Spleen (tissue), 11 donors: Measurements from ENCODE around the gene JAZF1. TPM values are rescaled to one million over a fixed set of nuclear protein-coding genes. Genes with fewer than 3 reads are reported as not detected.

Experiments
- DNase-seq: peaks from one replicate; pipeline ENCODE4 v3.0.0-alpha.2; 2020
- H3K27ac ChIP-seq, 8 donors: fragments of 200-600 bp; sonication (generic) in 7 of 8; 1 replicate in 4 of 8; 2 replicates in 4 of 8; pipeline versions ENCODE4 v1.5.0 to v1.8.0; 2016 to 2021; ENCODE audit warnings: inconsistent platforms in 4 of 8, mild to moderate bottlenecking in 4 of 8, moderate library complexity in 1 of 8
- H3K27me3 ChIP-seq, 7 donors: fragments of 200-600 bp; sonication (generic) in 6 of 7; replicated peaks in 1 of 7; 1 replicate in 4 of 7; 2 replicates in 3 of 7; pipeline versions ENCODE4 v1.5.0 to v1.8.0; 2016 to 2021; ENCODE audit warnings: inconsistent platforms in 3 of 7, mild to moderate bottlenecking in 1 of 7
- H3K36me3 ChIP-seq, 6 donors: fragments of 200-600 bp; sonication (generic) in 5 of 6; 1 replicate in 4 of 6; 2 replicates in 2 of 6; pipeline versions ENCODE4 v1.5.0 to v1.8.0; 2016 to 2021; ENCODE audit warnings: inconsistent platforms in 2 of 6
- H3K4me1 ChIP-seq, 6 donors: fragments of 200-600 bp; sonication (generic) in 5 of 6; 1 replicate in 3 of 6; 2 replicates in 3 of 6; pipeline versions ENCODE4 v1.5.0 to v1.8.0; 2016 to 2021; ENCODE audit warnings: inconsistent platforms in 3 of 6
- H3K4me3 ChIP-seq, 8 donors: fragments of 200-600 bp; sonication (generic) in 7 of 8; 1 replicate in 4 of 8; 2 replicates in 4 of 8; pipeline versions ENCODE4 v1.5.0 to v1.8.0; 2016 to 2021; ENCODE audit warnings: inconsistent platforms in 4 of 8, mild to moderate bottlenecking in 4 of 8, moderate library complexity in 2 of 8
- H3K9me3 ChIP-seq, 8 donors: fragments of 200-600 bp; sonication (generic) in 7 of 8; 1 replicate in 4 of 8; 2 replicates in 4 of 8; pipeline versions ENCODE4 v1.5.0 to v1.8.0; 2016 to 2021; ENCODE audit warnings: inconsistent platforms in 4 of 8
- CTCF ChIP-seq, 11 experiments: fragments of 200-600 bp in 7 of 11; fragments of 450-650 bp in 4 of 11; sonication (generic) in 4 of 11; IDR thresholded peaks in 8 of 11; conservative IDR thresholded peaks in 3 of 11; 1 replicate in 7 of 11; 2 replicates in 4 of 11; pipeline versions ENCODE4 v1.4.0 to v1.8.0; 2016 to 2021; ENCODE audit warnings: antibody characterized with exemption in 11 of 11, inconsistent platforms in 4 of 11, mild to moderate bottlenecking in 1 of 11
- POLR2A ChIP-seq, 3 donors: fragments of 450-650 bp; IDR thresholded peaks; one replicate each; pipeline ENCODE4 v1.5.1; 2017; ENCODE audit warnings: antibody characterized with exemption in 3 of 3, mild to moderate bottlenecking in 1 of 3
- POLR2AphosphoS5 ChIP-seq, 3 donors: sonication (generic); formaldehyde crosslinking; IDR thresholded peaks; one replicate each; pipeline ENCODE4 v1.5.1; 2017; ENCODE audit warnings: antibody characterized with exemption in 3 of 3
- WGBS, 5 donors: extraction: QIAGEN DNeasy Blood & Tissue Kit in 3 of 5; methylation state at CpG; one replicate each; pipeline versions ENCODE4 v1.1.5 to v1.1.7; 2013 to 2018; 5-methylcytosine and 5-hydroxymethylcytosine counted together
- intact Hi-C: fragments of 100-400 bp; cut with DNase I; formaldehyde crosslinking; loops from one replicate; pipeline ENCODE4 v1.15.0; 2023; ENCODE audit warnings: low total_unique reads
- polyA plus RNA-seq, 3 donors: library from polyadenylated mRNA; stranded (reverse); fragments of 200-250 nt; gene quantifications; one replicate each; pipeline ENCODE4 v1.2.1, GENCODE V29; 2013
- total RNA-seq, 7 donors: library from RNA; depleted of rRNA in 3 of 7; stranded (reverse); fragments of >200 nt in 3 of 7; fragmentation: NEBNext Ultra II Directional in 4 of 7; extraction: Animal tissue kit (Norgen Biotek cat#: 25700) in 4 of 7; gene quantifications; one replicate each; pipeline versions ENCODE4 v1.1.0 to v1.2.1, GENCODE V29; 2016 to 2021
- donor health status: healthy with polysubstance abuse.
- donor health status: DM: no; HTN: no; CAD: no; lungs with moderate emphysema.
- donor health status: DM: no; HTN: no; CAD: no.
- donor health status: Bipolar disorder and iron deficiency.
- donor health status: healthy.
- donor health status: DM: no; HTN: no; CAD: no.
- donor health status: DM: yes; HTN: yes; CAD: no.

The JAZF1 gene
- total and polyA plus RNA-seq, 10 donors = 13.5 to 33.8 (median 24.7) TPM

GRCh38 chr7:28037220-28038010 lies 143.2 kb downstream of the JAZF1 start:
- intact Hi-C loops = no loop called here
- H3K9me3 ChIP-seq = no peaks in the 10 kb centered on the region
- no peak overlapping the region for H3K4me3 ChIP-seq
- TF ChIP-seq POLR2A (IDR thresholded peaks at IDR 0.05) (no peak), POLR2AphosphoS5 (IDR thresholded peaks at IDR 0.05) (no peak), CTCF (IDR thresholded peaks at IDR 0.05 in 8 of 11, conservative IDR thresholded peaks at IDR 0.05 in 3 of 11) (no peak)
- WGBS, 5 donors = 60 to 73% (median 64%) methylated on average over 6 of the region's 6 CpGs
- no peaks in the 10 kb centered on the region for H3K36me3 ChIP-seq
- H3K27ac ChIP-seq = no peak overlapping the region
- DNase-seq = no peak
- peaks cover 0 to 29% (median 5%) of the 10 kb centered on the region in 6 donors for H3K4me1 ChIP-seq
- no peaks in the 10 kb centered on the region for H3K27me3 ChIP-seq

GRCh38 chr7:28036696-28037095 lies 143.9 kb downstream of the JAZF1 start:
- H3K4me1 ChIP-seq = peaks cover 0 to 29% (median 5%) of the 10 kb centered on the region in 6 donors
- no peak overlapping the region for H3K27ac ChIP-seq
- no peak overlapping the region for H3K4me3 ChIP-seq
- WGBS, 5 donors = 71 to 87% (median 80%) methylated on average over 3 of the region's 3 CpGs
- no peaks in the 10 kb centered on the region for H3K36me3 ChIP-seq
- TF ChIP-seq POLR2AphosphoS5 (IDR thresholded peaks at IDR 0.05) = no peak
- no peak for TF ChIP-seq CTCF (IDR thresholded peaks at IDR 0.05 in 8 of 11, conservative IDR thresholded peaks at IDR 0.05 in 3 of 11)
- no peak for TF ChIP-seq POLR2A (IDR thresholded peaks at IDR 0.05)
- no peaks in the 10 kb centered on the region for H3K27me3 ChIP-seq
- intact Hi-C loops = no loop called here
- H3K9me3 ChIP-seq = no peaks in the 10 kb centered on the region
- no peak for DNase-seq

GRCh38 chr7:28033386-28033785 lies 147.2 kb downstream of the JAZF1 start:
- no peaks in the 10 kb centered on the region for H3K9me3 ChIP-seq
- no peak for DNase-seq
- no peak for TF ChIP-seq CTCF (IDR thresholded peaks at IDR 0.05 in 8 of 11, conservative IDR thresholded peaks at IDR 0.05 in 3 of 11)
- TF ChIP-seq POLR2A (IDR thresholded peaks at IDR 0.05) = no peak
- TF ChIP-seq POLR2AphosphoS5 (IDR thresholded peaks at IDR 0.05) = no peak
- no peaks in the 10 kb centered on the region for H3K36me3 ChIP-seq
- peaks cover 0 to 25% (median 5%) of the 10 kb centered on the region in 6 donors for H3K4me1 ChIP-seq
- no peak overlapping the region for H3K27ac ChIP-seq
- H3K4me3 ChIP-seq = no peak overlapping the region
- no peaks in the 10 kb centered on the region for H3K27me3 ChIP-seq
- 81 to 97% (median 95%) methylated on average over 4 of the region's 4 CpGs for WGBS, 5 donors
- intact Hi-C loops = no loop called here

- Histone ChIP-seq H3K36me3 (no peaks in the 10 kb centered on the region), H3K27ac (no peak overlapping the region), H3K27me3 (no peaks in the 10 kb centered on the region), H3K9me3 (no peaks in the 10 kb centered on the region), H3K4me3 (no peak overlapping the region), H3K4me1 (peaks cover 0 to 20% (median 5%) of the 10 kb centered on the region in 6 donors)
- TF ChIP-seq POLR2AphosphoS5 (IDR thresholded peaks at IDR 0.05) (no peak), CTCF (IDR thresholded peaks at IDR 0.05 in 8 of 11, conservative IDR thresholded peaks at IDR 0.05 in 3 of 11) (no peak), POLR2A (IDR thresholded peaks at IDR 0.05) (no peak)
- intact Hi-C loops = no loop called here
- 84 to 92% (median 89%) methylated on average over 9 of the region's 9 CpGs for WGBS, 5 donors
- DNase-seq = no peak
Observed at GRCh38 chr7:28032738-28033380, 147.7 kb downstream of the JAZF1 start.
